ENCODE data around the gene NEGR1. TPM values are rescaled to one million over a fixed set of nuclear protein-coding genes. Genes with fewer than 3 reads are reported as not detected.
"Not testable (repeated sequence)": the region's sequence is repeated elsewhere in the genome, so short reads cannot be mapped to it uniquely, and the experiment has no call there.

NEGR1 gene
- total RNA-seq, 1 donor from 2014 or later: 11.0 TPM

DNA sequence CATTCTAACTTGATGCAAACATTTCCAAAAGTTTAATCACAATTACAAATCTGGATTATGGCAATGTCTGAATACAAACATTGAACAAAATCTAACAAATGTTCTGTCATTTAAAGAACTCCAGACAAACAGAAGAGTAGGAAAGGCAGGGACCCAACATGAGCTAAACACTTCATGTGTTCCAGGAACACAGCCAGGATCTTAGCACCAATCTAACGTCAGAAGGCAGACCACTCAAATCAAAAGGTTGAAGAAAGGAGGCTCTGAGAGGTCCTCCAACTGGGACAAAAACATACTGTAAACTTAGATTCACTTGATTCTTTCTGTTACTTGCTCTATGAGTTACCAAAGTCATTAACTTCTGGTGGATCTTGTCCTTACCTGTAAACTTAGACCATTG lies 374.0 kb downstream of the NEGR1 start:
- H3K4me3 ChIP-seq (ENCODE audit: low read length in 3 of 3): no peak overlapping the region
- no peaks in the 10 kb centered on the region for H3K4me1 ChIP-seq (ENCODE audit: control insufficient read depth in 3 of 3, insufficient read depth in 3 of 3, low read length in 3 of 3)
- H3K36me3 ChIP-seq (ENCODE audit: control insufficient read depth in 3 of 3, insufficient read depth in 3 of 3, low read length in 3 of 3): no peaks in the 10 kb centered on the region
- H3K27me3 ChIP-seq (ENCODE audit: control insufficient read depth in 3 of 3, insufficient read depth in 3 of 3, low read length in 3 of 3): no peaks in the 10 kb centered on the region
- H3K9ac ChIP-seq (ENCODE audit: low read depth in 1 of 3, low read length in 3 of 3): no peak overlapping the region
- H3K27ac ChIP-seq (ENCODE audit: low read depth, low read length): no peak overlapping the region
- H3K9me3 ChIP-seq (ENCODE audit: control insufficient read depth in 3 of 3, low read length in 3 of 3): no peaks in the 10 kb centered on the region

GRCh38 chr1:71899881-71900280 lies 382.5 kb downstream of the NEGR1 start:
- no peak overlapping the region for H3K4me3 ChIP-seq (ENCODE audit: low read length in 3 of 3)
- H3K4me1 ChIP-seq (ENCODE audit: control insufficient read depth in 3 of 3, insufficient read depth in 3 of 3, low read length in 3 of 3): no peaks in the 10 kb centered on the region
- H3K9me3 ChIP-seq (ENCODE audit: control insufficient read depth in 3 of 3, low read length in 3 of 3): no peaks in the 10 kb centered on the region
- H3K27ac ChIP-seq (ENCODE audit: low read depth, low read length): no peak overlapping the region
- H3K36me3 ChIP-seq (ENCODE audit: control insufficient read depth in 3 of 3, insufficient read depth in 3 of 3, low read length in 3 of 3): no peaks in the 10 kb centered on the region
- no peak overlapping the region for H3K9ac ChIP-seq (ENCODE audit: low read depth in 1 of 3, low read length in 3 of 3)
- no peaks in the 10 kb centered on the region for H3K27me3 ChIP-seq (ENCODE audit: control insufficient read depth in 3 of 3, insufficient read depth in 3 of 3, low read length in 3 of 3)

DNA sequence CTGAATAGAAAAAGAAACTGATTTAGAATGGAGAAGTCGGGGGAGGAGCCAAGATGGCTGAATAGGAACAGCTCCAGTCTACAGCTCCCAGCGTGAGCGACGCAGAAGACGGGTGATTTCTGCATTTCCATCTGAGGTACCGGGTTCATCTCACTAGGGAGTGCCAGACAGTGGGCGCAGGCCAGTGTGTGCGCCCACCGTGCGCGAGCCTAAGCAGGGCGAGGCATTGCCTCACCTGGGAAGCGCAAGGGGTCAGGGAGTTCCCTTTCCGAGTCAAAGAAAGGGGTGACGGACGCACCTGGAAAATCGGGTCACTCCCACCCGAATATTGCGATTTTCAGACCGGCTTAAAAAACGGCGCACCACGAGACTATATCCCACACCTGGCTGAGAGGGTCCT lies 394.2 kb downstream of the NEGR1 start:
- H3K36me3 ChIP-seq (ENCODE audit: control insufficient read depth in 3 of 3, insufficient read depth in 3 of 3, low read length in 3 of 3); H3K27ac ChIP-seq (ENCODE audit: low read depth, low read length); H3K9me3 ChIP-seq (ENCODE audit: control insufficient read depth in 3 of 3, low read length in 3 of 3); H3K4me3 ChIP-seq (ENCODE audit: low read length in 3 of 3); H3K4me1 ChIP-seq (ENCODE audit: control insufficient read depth in 3 of 3, insufficient read depth in 3 of 3, low read length in 3 of 3); H3K27me3 ChIP-seq (ENCODE audit: control insufficient read depth in 3 of 3, insufficient read depth in 3 of 3, low read length in 3 of 3); H3K9ac ChIP-seq (ENCODE audit: low read depth in 1 of 3, low read length in 3 of 3): not testable (repeated sequence)

DNA sequence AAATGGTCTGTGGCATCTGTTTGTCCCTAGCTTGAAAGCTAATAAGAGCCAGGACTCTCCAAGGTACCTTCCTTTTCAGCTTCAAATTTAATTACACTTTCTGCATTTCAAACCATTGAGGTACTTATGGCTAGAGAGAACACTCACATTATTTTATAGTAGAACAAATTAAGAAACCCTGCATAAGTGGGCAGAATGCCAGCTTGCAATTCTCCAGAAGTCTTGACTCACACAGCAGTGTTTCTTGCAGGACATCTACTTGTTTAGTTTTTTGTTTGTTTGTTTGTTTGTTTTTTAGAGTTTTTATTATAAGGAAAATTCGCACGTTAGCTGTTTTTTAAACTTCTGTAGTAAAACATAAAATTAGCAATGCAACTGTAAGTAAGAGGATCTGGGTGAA lies 397.2 kb downstream of the NEGR1 start:
- no peaks in the 10 kb centered on the region for H3K4me1 ChIP-seq (ENCODE audit: control insufficient read depth in 3 of 3, insufficient read depth in 3 of 3, low read length in 3 of 3)
- H3K27me3 ChIP-seq (ENCODE audit: control insufficient read depth in 3 of 3, insufficient read depth in 3 of 3, low read length in 3 of 3): no peaks in the 10 kb centered on the region
- H3K9ac ChIP-seq (ENCODE audit: low read depth in 1 of 3, low read length in 3 of 3): no peak overlapping the region
- no peaks in the 10 kb centered on the region for H3K36me3 ChIP-seq (ENCODE audit: control insufficient read depth in 3 of 3, insufficient read depth in 3 of 3, low read length in 3 of 3)
- no peak overlapping the region for H3K27ac ChIP-seq (ENCODE audit: low read depth, low read length)
- H3K9me3 ChIP-seq (ENCODE audit: control insufficient read depth in 3 of 3, low read length in 3 of 3): no peaks in the 10 kb centered on the region
- H3K4me3 ChIP-seq (ENCODE audit: low read length in 3 of 3): no peak overlapping the region

- no peak overlapping the region for H3K9ac ChIP-seq (ENCODE audit: low read depth in 1 of 3, low read length in 3 of 3)
- H3K4me3 ChIP-seq (ENCODE audit: low read length in 3 of 3): no peak overlapping the region
- H3K27me3 ChIP-seq (ENCODE audit: control insufficient read depth in 3 of 3, insufficient read depth in 3 of 3, low read length in 3 of 3): no peaks in the 10 kb centered on the region
- no peaks in the 10 kb centered on the region for H3K4me1 ChIP-seq (ENCODE audit: control insufficient read depth in 3 of 3, insufficient read depth in 3 of 3, low read length in 3 of 3)
- no peaks in the 10 kb centered on the region for H3K9me3 ChIP-seq (ENCODE audit: control insufficient read depth in 3 of 3, low read length in 3 of 3)
- H3K36me3 ChIP-seq (ENCODE audit: control insufficient read depth in 3 of 3, insufficient read depth in 3 of 3, low read length in 3 of 3): no peaks in the 10 kb centered on the region
- no peak overlapping the region for H3K27ac ChIP-seq (ENCODE audit: low read depth, low read length)
Observed at GRCh38 chr1:71882637-71883036, 399.7 kb downstream of the NEGR1 start.

DNA sequence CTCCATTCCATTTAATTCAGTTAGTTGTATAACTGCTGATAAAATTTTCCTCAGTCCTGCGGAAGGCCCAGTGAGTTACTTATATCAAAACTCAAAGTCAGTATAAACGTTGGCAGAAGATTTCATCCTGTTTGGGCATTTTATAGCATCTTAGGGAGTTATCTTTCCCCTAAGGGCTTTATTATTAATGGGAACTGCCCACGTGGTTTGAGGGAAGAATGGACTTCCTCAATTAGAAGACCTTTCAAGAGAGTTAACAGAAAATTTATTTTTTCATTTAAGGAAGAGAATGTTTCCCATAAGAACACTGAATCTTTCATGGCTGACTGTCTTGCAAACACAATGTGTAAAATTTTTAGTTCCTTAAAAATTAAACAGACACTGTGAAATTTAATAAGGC lies 400.1 kb downstream of the NEGR1 start:
- Histone ChIP-seq H3K27ac (ENCODE audit: low read depth, low read length) (peak overlapping the region; percentile 29), H3K27me3 (ENCODE audit: control insufficient read depth in 3 of 3, insufficient read depth in 3 of 3, low read length in 3 of 3) (no peaks in the 10 kb centered on the region), H3K9ac (ENCODE audit: low read depth in 1 of 3, low read length in 3 of 3) (no peak overlapping the region), H3K4me3 (ENCODE audit: low read length in 3 of 3) (no peak overlapping the region), H3K36me3 (ENCODE audit: control insufficient read depth in 3 of 3, insufficient read depth in 3 of 3, low read length in 3 of 3) (no peaks in the 10 kb centered on the region), H3K4me1 (ENCODE audit: control insufficient read depth in 3 of 3, insufficient read depth in 3 of 3, low read length in 3 of 3) (no peaks in the 10 kb centered on the region), H3K9me3 (ENCODE audit: control insufficient read depth in 3 of 3, low read length in 3 of 3) (no peaks in the 10 kb centered on the region)

DNA sequence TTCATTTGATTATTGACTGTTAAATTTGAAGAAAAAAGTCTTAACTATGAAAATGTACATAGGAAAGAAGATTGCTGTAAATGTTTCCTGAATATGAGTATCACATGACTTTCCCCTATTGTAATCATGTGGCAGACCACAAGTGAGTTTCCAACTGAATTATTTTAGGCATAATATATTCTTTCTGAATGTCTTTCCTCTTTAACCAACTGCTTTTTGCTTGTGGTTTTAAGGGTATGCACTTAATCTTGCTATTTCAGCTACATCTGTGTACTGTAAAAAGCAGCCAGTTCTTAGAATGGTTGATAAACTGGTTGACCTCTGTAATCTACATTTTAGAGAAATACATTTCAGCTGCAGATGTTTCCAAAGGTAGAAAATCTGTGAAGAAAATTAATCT lies 400.7 kb downstream of the NEGR1 start:
- Histone ChIP-seq H3K9ac (ENCODE audit: low read depth in 1 of 3, low read length in 3 of 3) (no peak overlapping the region), H3K9me3 (ENCODE audit: control insufficient read depth in 3 of 3, low read length in 3 of 3) (no peaks in the 10 kb centered on the region), H3K27ac (ENCODE audit: low read depth, low read length) (peak overlapping the region; percentile 29), H3K27me3 (ENCODE audit: control insufficient read depth in 3 of 3, insufficient read depth in 3 of 3, low read length in 3 of 3) (no peaks in the 10 kb centered on the region), H3K4me1 (ENCODE audit: control insufficient read depth in 3 of 3, insufficient read depth in 3 of 3, low read length in 3 of 3) (no peaks in the 10 kb centered on the region), H3K36me3 (ENCODE audit: control insufficient read depth in 3 of 3, insufficient read depth in 3 of 3, low read length in 3 of 3) (no peaks in the 10 kb centered on the region), H3K4me3 (ENCODE audit: low read length in 3 of 3) (no peak overlapping the region)

DNA sequence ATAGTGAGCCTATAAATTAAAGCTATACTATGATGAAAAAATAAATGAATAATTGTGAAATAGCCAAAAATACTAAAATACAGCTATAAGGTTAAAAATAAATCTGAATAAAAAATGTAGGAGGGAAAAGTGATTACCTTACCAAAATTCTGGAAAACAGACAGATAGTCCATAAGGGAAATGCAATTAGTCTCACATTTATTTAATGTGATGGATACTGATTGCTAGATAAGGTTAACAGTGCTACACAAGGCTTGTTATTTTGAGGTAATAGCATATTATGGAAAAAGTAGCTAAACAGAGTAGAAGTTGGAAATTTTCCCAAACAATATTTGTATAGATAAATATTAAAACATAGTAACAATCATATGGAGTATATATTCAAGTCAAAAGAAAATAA lies 413.0 kb downstream of the NEGR1 start:
- no peak overlapping the region for H3K27ac ChIP-seq (ENCODE audit: low read depth, low read length)
- no peak overlapping the region for H3K4me3 ChIP-seq (ENCODE audit: low read length in 3 of 3)
- no peaks in the 10 kb centered on the region for H3K4me1 ChIP-seq (ENCODE audit: control insufficient read depth in 3 of 3, insufficient read depth in 3 of 3, low read length in 3 of 3)
- peaks cover 0 to 2% (median 0%) of the 10 kb centered on the region in 3 donors for H3K9me3 ChIP-seq (ENCODE audit: control insufficient read depth in 3 of 3, low read length in 3 of 3)
- no peaks in the 10 kb centered on the region for H3K36me3 ChIP-seq (ENCODE audit: control insufficient read depth in 3 of 3, insufficient read depth in 3 of 3, low read length in 3 of 3)
- no peaks in the 10 kb centered on the region for H3K27me3 ChIP-seq (ENCODE audit: control insufficient read depth in 3 of 3, insufficient read depth in 3 of 3, low read length in 3 of 3)
- no peak overlapping the region for H3K9ac ChIP-seq (ENCODE audit: low read depth in 1 of 3, low read length in 3 of 3)

GRCh38 chr1:71862756-71863155 lies 419.6 kb downstream of the NEGR1 start:
- Histone ChIP-seq H3K4me3 (ENCODE audit: low read length in 3 of 3) (no peak overlapping the region), H3K27me3 (ENCODE audit: control insufficient read depth in 3 of 3, insufficient read depth in 3 of 3, low read length in 3 of 3) (no peaks in the 10 kb centered on the region), H3K9ac (ENCODE audit: low read depth in 1 of 3, low read length in 3 of 3) (no peak overlapping the region), H3K4me1 (ENCODE audit: control insufficient read depth in 3 of 3, insufficient read depth in 3 of 3, low read length in 3 of 3) (no peaks in the 10 kb centered on the region), H3K36me3 (ENCODE audit: control insufficient read depth in 3 of 3, insufficient read depth in 3 of 3, low read length in 3 of 3) (no peaks in the 10 kb centered on the region), H3K9me3 (ENCODE audit: control insufficient read depth in 3 of 3, low read length in 3 of 3) (peaks cover 0 to 2% (median 0%) of the 10 kb centered on the region in 3 donors), H3K27ac (ENCODE audit: low read depth, low read length) (no peak overlapping the region)

DNA sequence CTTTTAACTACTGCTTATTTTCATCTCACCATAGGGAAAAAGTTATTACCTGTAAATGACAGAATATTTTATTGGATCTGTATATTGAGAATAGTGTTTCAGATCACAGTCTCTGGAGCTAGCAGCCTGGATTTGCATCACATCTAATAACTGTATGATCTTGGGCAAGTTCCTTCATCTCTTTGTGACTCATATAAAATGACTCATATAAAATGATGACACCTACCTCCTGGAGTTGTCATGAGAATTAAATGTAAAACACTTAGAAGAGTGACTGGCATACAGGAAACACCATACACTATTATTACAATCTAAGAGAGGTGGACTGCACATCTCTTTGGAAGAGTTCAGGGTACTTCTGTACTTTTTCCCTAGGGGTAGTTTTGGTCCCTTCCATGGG lies 421.3 kb downstream of the NEGR1 start:
- Histone ChIP-seq H3K9ac (ENCODE audit: low read depth in 1 of 3, low read length in 3 of 3) (no peak overlapping the region), H3K27ac (ENCODE audit: low read depth, low read length) (no peak overlapping the region), H3K9me3 (ENCODE audit: control insufficient read depth in 3 of 3, low read length in 3 of 3) (peaks cover 0 to 2% (median 0%) of the 10 kb centered on the region in 3 donors), H3K4me3 (ENCODE audit: low read length in 3 of 3) (no peak overlapping the region), H3K36me3 (ENCODE audit: control insufficient read depth in 3 of 3, insufficient read depth in 3 of 3, low read length in 3 of 3) (no peaks in the 10 kb centered on the region), H3K4me1 (ENCODE audit: control insufficient read depth in 3 of 3, insufficient read depth in 3 of 3, low read length in 3 of 3) (no peaks in the 10 kb centered on the region), H3K27me3 (ENCODE audit: control insufficient read depth in 3 of 3, insufficient read depth in 3 of 3, low read length in 3 of 3) (no peaks in the 10 kb centered on the region)

- H3K9me3 ChIP-seq (ENCODE audit: control insufficient read depth in 3 of 3, low read length in 3 of 3): no peaks in the 10 kb centered on the region
- H3K27ac ChIP-seq (ENCODE audit: low read depth, low read length): no peak overlapping the region
- no peak overlapping the region for H3K4me3 ChIP-seq (ENCODE audit: low read length in 3 of 3)
- no peaks in the 10 kb centered on the region for H3K4me1 ChIP-seq (ENCODE audit: control insufficient read depth in 3 of 3, insufficient read depth in 3 of 3, low read length in 3 of 3)
- H3K27me3 ChIP-seq (ENCODE audit: control insufficient read depth in 3 of 3, insufficient read depth in 3 of 3, low read length in 3 of 3): no peaks in the 10 kb centered on the region
- no peak overlapping the region for H3K9ac ChIP-seq (ENCODE audit: low read depth in 1 of 3, low read length in 3 of 3)
- H3K36me3 ChIP-seq (ENCODE audit: control insufficient read depth in 3 of 3, insufficient read depth in 3 of 3, low read length in 3 of 3): no peaks in the 10 kb centered on the region
Observed at GRCh38 chr1:71859806-71860205, 422.5 kb downstream of the NEGR1 start.

Measured in skeletal muscle tissue (tissue), 4 donors.